Caki2 (cell line): ENCODE results near the gene ACOXL. TPM values are rescaled to one million over a fixed set of nuclear protein-coding genes. Genes with fewer than 3 reads are reported as not detected.

Experiments
- DNase-seq: peaks from one replicate; pipeline ENCODE4 v3.0.0-alpha.2; 2015; ENCODE audit warnings: low read depth
- in situ Hi-C: cut with HindIII; loops from 2 replicates; pipeline ENCODE4 v1.10.0; 2016; ENCODE audit warnings: low sequenced_read_pairs, low pct_unique_long_range_greater_than_20kb, mixed read lengths
- total RNA-seq: library from RNA; depleted of rRNA; stranded (reverse); fragments of >200 nt; shearing (Covaris generic); gene quantifications from 2 replicates; pipeline ENCODE4 v1.2.3, GENCODE V29; 2014; ENCODE audit warnings: low replicate concordance

Gene ACOXL
- total RNA-seq, 1 experiment from 2014 or later, result not detected

GRCh38 chr2:110716959-110717645 lies 15.3 kb upstream of the ACOXL start:
- no peak for DNase-seq
- in situ Hi-C loops, result no loop called here

GRCh38 chr2:110717734-110718133 lies 14.6 kb upstream of the ACOXL start:
- no peak for DNase-seq
- in situ Hi-C loops, result no loop called here

GRCh38 chr2:110718382-110718781 lies 14.0 kb upstream of the ACOXL start:
- no peak for DNase-seq
- in situ Hi-C loops, result no loop called here

- in situ Hi-C loops, result no loop called here
These were observed 13.4 kb upstream of the ACOXL start for GRCh38 chr2:110718990-110719389.

GRCh38 chr2:110720547-110720946 lies 11.8 kb upstream of the ACOXL start:
- DNase-seq, result no peak
- in situ Hi-C loops, result no loop called here

More at GRCh38 chr2:110718990-110719389, 13.4 kb upstream of the ACOXL start:
- DNase-seq, result no peak

- DNase-seq, result no peak
- in situ Hi-C loops, result no loop called here
These were observed 7.6 kb upstream of the ACOXL start for GRCh38 chr2:110724820-110725219.

GRCh38 chr2:110725370-110725769 lies 7.0 kb upstream of the ACOXL start:
- DNase-seq, result no peak
- in situ Hi-C loops, result no loop called here

GRCh38 chr2:110725859-110726258 lies 6.5 kb upstream of the ACOXL start:
- in situ Hi-C loops, result no loop called here
- DNase-seq, result no peak

GRCh38 chr2:110726285-110726684 lies 6.1 kb upstream of the ACOXL start:
- no peak for DNase-seq
- in situ Hi-C loops, result no loop called here

- DNase-seq, result no peak
- in situ Hi-C loops, result no loop called here
These were observed 4.5 kb upstream of the ACOXL start for GRCh38 chr2:110727923-110728322.

- no peak for DNase-seq
- in situ Hi-C loops, result no loop called here
These were observed 3.3 kb upstream of the ACOXL start for GRCh38 chr2:110729106-110729505.

- no peak for DNase-seq
- in situ Hi-C loops, result no loop called here
These were observed 1.3 kb upstream of the ACOXL start for GRCh38 chr2:110731064-110731463.

- DNase-seq, result no peak
- in situ Hi-C loops, result no loop called here
These were observed 3.0 kb downstream of the ACOXL start for GRCh38 chr2:110735366-110735765.

GRCh38 chr2:110737783-110738182 lies 5.4 kb downstream of the ACOXL start:
- DNase-seq, result no peak
- in situ Hi-C loops, result no loop called here

GRCh38 chr2:110740747-110741349 lies 8.5 kb downstream of the ACOXL start:
- in situ Hi-C loops, result no loop called here
- DNase-seq, result no peak

- in situ Hi-C loops, result no loop called here
- DNase-seq, result no peak
These were observed 9.2 kb downstream of the ACOXL start for GRCh38 chr2:110741491-110741980.

GRCh38 chr2:110742412-110742811 lies 10.0 kb downstream of the ACOXL start:
- in situ Hi-C loops, result no loop called here
- no peak for DNase-seq

- in situ Hi-C loops, result no loop called here
These were observed 11.2 kb downstream of the ACOXL start for GRCh38 chr2:110743600-110743999.

GRCh38 chr2:110744429-110744828 lies 12.1 kb downstream of the ACOXL start:
- peak; percentile 22 for DNase-seq
- in situ Hi-C loops, result no loop called here

More at GRCh38 chr2:110743600-110743999, 11.2 kb downstream of the ACOXL start:
- no peak for DNase-seq

GRCh38 chr2:110745048-110745447 lies 12.7 kb downstream of the ACOXL start:
- no peak for DNase-seq

More at GRCh38 chr2:110745048-110745447, 12.7 kb downstream of the ACOXL start:
- in situ Hi-C loops, result no loop called here
